Cardiac muscle cell (in vitro differentiated cells and primary cell): ENCODE measurements around the gene LRP5. TPM values are rescaled to one million over a fixed set of nuclear protein-coding genes. Genes with fewer than 3 reads are reported as not detected.
A peak's percentile ranks its signal among the peaks of the same experiment; 100 is the strongest.

Source experiments
- DNase-seq, 2 donors: peaks; one replicate each; pipeline versions ENCODE4 v3.0.0 to v3.0.0-alpha.2; 2010 to 2017; ENCODE audit warnings: low read depth in 1 of 2, low spot score in 1 of 2
- H3K27ac ChIP-seq: fragments of 200-600 bp; sonication (generic); 2 replicates; pipeline ENCODE4 v1.5.1; 2016
- H3K27me3 ChIP-seq: fragments of 200-600 bp; sonication (generic); 2 replicates; pipeline ENCODE4 v1.6.0; 2016; ENCODE audit warnings: control low read depth
- H3K36me3 ChIP-seq: fragments of 200-600 bp; sonication (generic); 2 replicates; pipeline ENCODE4 v1.5.1; 2016; ENCODE audit warnings: control low read depth
- H3K4me1 ChIP-seq: fragments of 200-600 bp; sonication (generic); 2 replicates; pipeline ENCODE4 v1.8.1; 2017; ENCODE audit warnings: low read depth, mild to moderate bottlenecking, mixed run types
- H3K4me3 ChIP-seq: fragments of 200-600 bp; sonication (generic); 2 replicates; pipeline ENCODE4 v1.5.1; 2016; ENCODE audit warnings: mild to moderate bottlenecking
- H3K9me3 ChIP-seq: fragments of 200-600 bp; sonication (generic); 2 replicates; pipeline ENCODE4 v1.5.1; 2017; ENCODE audit warnings: low read depth, mild to moderate bottlenecking, control low read depth
- CTCF ChIP-seq: IDR thresholded peaks from 2 replicates; pipeline ENCODE4 v1.5.1; 2012; ENCODE audit warnings: low read depth, mild to moderate bottlenecking, low read length
- polyA plus RNA-seq: library from polyadenylated mRNA; unstranded; fragments of >200 nt; fragmentation: Nextera tagmentation; extraction: Ambion mirVana; gene quantifications from 2 replicates; pipeline ENCODE4 v1.2.1, GENCODE V29; 2016
- total RNA-seq: library from RNA; depleted of rRNA; stranded (reverse); fragments of >200 nt; gene quantifications from 2 replicates; pipeline ENCODE4 v1.2.3, GENCODE V29; 2016

LRP5 gene
- total and polyA plus RNA-seq, 2 experiments from 2014 or later = 29.1 to 245 TPM

- TF ChIP-seq CTCF = no peak
- peak; percentile 100 for DNase-seq
- peak overlapping the region; percentile 97 for H3K27ac ChIP-seq
- peaks cover 17% of the 10 kb centered on the region for H3K4me1 ChIP-seq
- H3K4me3 ChIP-seq = peak overlapping the region; percentile 48
- no peaks in the 10 kb centered on the region for H3K36me3 ChIP-seq
- no peaks in the 10 kb centered on the region for H3K9me3 ChIP-seq
- no peaks in the 10 kb centered on the region for H3K27me3 ChIP-seq
These were observed 147.7 kb downstream of the LRP5 start for GRCh38 chr11:68459886-68460740.

- peak within 1 kb of the TSS; percentile 97 for H3K27ac ChIP-seq
- no peaks in the 10 kb centered on the region for H3K9me3 ChIP-seq
- H3K4me3 ChIP-seq = peak within 1 kb of the TSS; percentile 48
- H3K4me1 ChIP-seq = peaks cover 26% of the 10 kb centered on the region
- H3K36me3 ChIP-seq = no peaks in the 10 kb centered on the region
- TF ChIP-seq CTCF = no peak
- H3K27me3 ChIP-seq = no peaks in the 10 kb centered on the region
- peak; percentile 34 to 42 for DNase-seq
These were observed 148.6 kb downstream of the LRP5 start, which contains the start of gene PPP6R3 for GRCh38 chr11:68460741-68461574. Gene PPP6R3 (plus strand): TSS chr11:68460752. CDS start chr11:68537665, 76,913 bp downstream.

GRCh38 chr11:68461575-68461917 lies 149.2 kb downstream of the LRP5 start:
- peak overlapping the region; percentile 97 for H3K27ac ChIP-seq
- no peak for TF ChIP-seq CTCF

GRCh38 chr11:68463714-68464113 lies 151.3 kb downstream of the LRP5 start:
- TF ChIP-seq CTCF = no peak
- peak in 1 of 2 donors; percentile 25 for DNase-seq
- Histone ChIP-seq H3K27ac (no peak overlapping the region), H3K4me3 (no peak overlapping the region), H3K9me3 (no peaks in the 10 kb centered on the region), H3K36me3 (no peaks in the 10 kb centered on the region), H3K27me3 (no peaks in the 10 kb centered on the region), H3K4me1 (peaks cover 32% of the 10 kb centered on the region)

More at GRCh38 chr11:68461575-68461917, 149.2 kb downstream of the LRP5 start:
- peaks cover 28% of the 10 kb centered on the region for H3K4me1 ChIP-seq
- no peak for DNase-seq
- peak overlapping the region; percentile 48 for H3K4me3 ChIP-seq
- H3K27me3 ChIP-seq = no peaks in the 10 kb centered on the region
- no peaks in the 10 kb centered on the region for H3K9me3 ChIP-seq
- no peaks in the 10 kb centered on the region for H3K36me3 ChIP-seq

GRCh38 chr11:68467201-68467834 lies 154.9 kb downstream of the LRP5 start:
- Histone ChIP-seq H3K4me3 (no peak overlapping the region), H3K27ac (no peak overlapping the region)
- no peak for DNase-seq

More at GRCh38 chr11:68467201-68467834, 154.9 kb downstream of the LRP5 start:
- TF ChIP-seq CTCF = no peak
- Histone ChIP-seq H3K36me3 (no peaks in the 10 kb centered on the region), H3K27me3 (no peaks in the 10 kb centered on the region), H3K4me1 (peaks cover 36% of the 10 kb centered on the region), H3K9me3 (no peaks in the 10 kb centered on the region)
